Hematopoietic multipotent progenitor cell treated with erythropoietin and hydrocortisone succinate and interleukin-3 and kit ligand, for 6 days (in vitro differentiated cells): ENCODE measurements around the gene GNG3.
A peak's percentile ranks its signal among the peaks of the same experiment; 100 is the strongest.
"Not testable (repeated sequence)": the region's sequence is repeated elsewhere in the genome, so short reads cannot be mapped to it uniquely, and the experiment has no call there.

Experiments used
- DNase-seq: peaks from one replicate; pipeline ENCODE4 v3.0.0-alpha.2; 2015

GNG3 gene

GRCh38 chr11:62707277-62707861 is at the start of gene GNG3, which contains the start of gene BSCL2:
Gene GNG3 (plus strand): TSS chr11:62707676. CDS start chr11:62708296, 620 bp downstream.
Gene BSCL2 (minus strand): TSS chr11:62707424. CDS start chr11:62707195, 229 bp downstream.
- DNase-seq: peak; percentile 24

- peak; percentile 74 for DNase-seq
These were observed 42.9 kb upstream of the GNG3 start for GRCh38 chr11:62664405-62665074.

GRCh38 chr11:62665075-62665598 is 42.3 kb upstream of the GNG3 start, which contains the start of the genes C11orf98 and CSKMT:
Gene C11orf98 (minus strand): TSS chr11:62665210. CDS start chr11:62665169, 41 bp downstream.
Gene CSKMT (plus strand): TSS chr11:62665312. CDS start chr11:62665880, 568 bp downstream.
- DNase-seq: peak; percentile 96

GRCh38 chr11:62665599-62666258 is 41.7 kb upstream of the GNG3 start:
- peak; percentile 66 for DNase-seq

- DNase-seq: peak; percentile 34
These were observed 41.1 kb upstream of the GNG3 start for GRCh38 chr11:62666259-62666926.

- DNase-seq: no peak
These were observed 40.0 kb upstream of the GNG3 start for GRCh38 chr11:62667460-62667859.

GRCh38 chr11:62669420-62670161 is 37.9 kb upstream of the GNG3 start:
- DNase-seq: peak; percentile 49

- no peak for DNase-seq
These were observed 36.3 kb upstream of the GNG3 start for GRCh38 chr11:62671236-62671607.

- DNase-seq: peak; percentile 99
These were observed 35.7 kb upstream of the GNG3 start, which contains the start of the genes LBHD1 and UQCC3 for GRCh38 chr11:62671608-62672389. Gene LBHD1 (minus strand): TSS chr11:62672267. CDS start chr11:62670031, 2,236 bp downstream. Gene UQCC3 (plus strand): TSS chr11:62671673. CDS start chr11:62671746, 73 bp downstream.

GRCh38 chr11:62673196-62673525 is 34.3 kb upstream of the GNG3 start:
- no peak for DNase-seq

GRCh38 chr11:62675415-62675814 is 32.1 kb upstream of the GNG3 start:
- DNase-seq: not testable (repeated sequence)

GRCh38 chr11:62676698-62677097 is 30.8 kb upstream of the GNG3 start:
- no peak for DNase-seq

GRCh38 chr11:62677156-62677555 is 30.3 kb upstream of the GNG3 start:
- DNase-seq: no peak

- no peak for DNase-seq
These were observed 29.8 kb upstream of the GNG3 start for GRCh38 chr11:62677714-62678113.

GRCh38 chr11:62678433-62678769 is 29.1 kb upstream of the GNG3 start:
- DNase-seq: no peak

- DNase-seq: peak; percentile 95
These were observed 28.4 kb upstream of the GNG3 start, which contains the start of gene UBXN1 for GRCh38 chr11:62678770-62679696. Gene UBXN1 (minus strand): TSS chr11:62679073. CDS start chr11:62678923, 150 bp downstream.

- peak; percentile 91 for DNase-seq
These were observed 26.6 kb upstream of the GNG3 start for GRCh38 chr11:62680825-62681240.

- no peak for DNase-seq
These were observed 25.0 kb upstream of the GNG3 start for GRCh38 chr11:62682518-62682917.

- DNase-seq: no peak
These were observed 19.7 kb upstream of the GNG3 start for GRCh38 chr11:62687508-62688396.
